Measurements from ENCODE around the gene KNSTRN.

Gene KNSTRN, protein sequence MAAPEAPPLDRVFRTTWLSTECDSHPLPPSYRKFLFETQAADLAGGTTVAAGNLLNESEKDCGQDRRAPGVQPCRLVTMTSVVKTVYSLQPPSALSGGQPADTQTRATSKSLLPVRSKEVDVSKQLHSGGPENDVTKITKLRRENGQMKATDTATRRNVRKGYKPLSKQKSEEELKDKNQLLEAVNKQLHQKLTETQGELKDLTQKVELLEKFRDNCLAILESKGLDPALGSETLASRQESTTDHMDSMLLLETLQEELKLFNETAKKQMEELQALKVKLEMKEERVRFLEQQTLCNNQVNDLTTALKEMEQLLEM

DNA sequence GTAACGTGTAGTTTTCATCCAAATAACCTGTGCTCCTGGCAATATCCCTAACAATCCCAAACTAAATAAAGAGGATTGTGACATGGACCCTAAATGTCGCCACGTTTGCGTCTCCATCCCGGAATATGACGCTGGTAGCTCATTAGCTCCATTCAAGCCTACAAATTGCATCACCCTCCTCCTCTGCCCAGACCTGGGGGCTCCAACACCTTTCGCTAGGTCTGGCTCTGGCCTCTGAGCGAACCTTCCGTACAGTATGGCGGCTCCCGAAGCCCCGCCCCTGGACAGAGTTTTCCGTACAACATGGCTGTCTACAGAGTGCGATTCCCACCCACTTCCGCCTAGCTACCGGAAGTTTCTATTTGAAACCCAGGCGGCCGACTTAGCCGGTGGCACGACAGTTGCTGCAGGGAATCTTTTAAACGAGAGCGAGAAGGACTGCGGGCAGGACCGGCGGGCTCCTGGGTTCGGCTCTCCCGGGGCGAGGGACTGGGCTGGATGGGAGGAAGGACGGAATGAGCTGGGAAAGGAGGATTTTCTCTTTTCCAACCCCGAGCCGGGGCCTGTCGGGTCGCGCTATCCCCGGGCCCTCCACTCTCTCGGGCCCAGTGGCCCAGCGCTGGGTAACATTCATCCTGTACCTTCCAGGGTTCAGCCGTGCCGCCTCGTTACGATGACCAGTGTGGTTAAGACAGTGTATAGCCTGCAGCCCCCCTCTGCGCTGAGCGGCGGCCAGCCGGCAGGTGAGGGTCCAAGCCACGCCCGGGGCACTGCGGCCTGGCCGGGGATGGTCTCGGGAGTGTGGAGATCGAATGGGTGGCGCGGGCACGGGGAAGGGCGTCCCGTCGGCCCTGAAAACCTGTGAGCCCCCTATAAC lies at the start of gene KNSTRN:
KNSTRN (plus strand) TSS at position 142 of the 877 bp plus-strand sequence; CDS start at position 257, 115 bp downstream.
- peak within 1 kb of the TSS; percentile 70 to 92 (median 86) for H3K4me3 ChIP-seq
- H3K27ac ChIP-seq = peak within 1 kb of the TSS in 20 of 21 experiments; percentile 0 to 86 (median 71)

DNA sequence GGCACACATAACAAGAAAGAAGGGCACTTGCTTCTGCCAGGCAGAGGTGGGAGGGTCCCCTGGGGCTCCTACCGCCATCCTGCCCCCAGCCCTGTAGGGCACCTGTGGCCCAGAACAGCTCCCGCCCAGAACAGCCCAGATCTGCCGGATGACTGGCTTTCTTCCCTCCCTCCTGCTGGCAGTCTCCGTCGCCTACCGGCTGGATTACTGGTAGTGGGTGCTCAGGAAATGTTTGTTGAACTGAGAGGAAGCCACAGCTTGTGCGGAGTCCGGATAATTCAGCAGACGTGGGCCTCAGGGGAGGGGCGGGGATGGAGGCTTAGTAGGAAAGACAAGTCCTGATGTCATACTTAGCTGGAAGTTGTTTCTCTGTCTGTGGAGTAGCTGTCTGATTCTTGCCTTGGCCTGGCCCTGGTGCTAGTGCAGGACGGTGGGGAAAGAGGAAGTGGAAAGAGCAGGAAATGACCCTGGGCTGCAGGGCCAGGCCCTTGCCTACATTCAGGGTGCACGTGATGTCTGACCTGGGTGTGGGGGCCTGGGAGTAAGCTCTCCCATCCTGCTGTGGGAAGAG lies 48.5 kb upstream of the KNSTRN start:
- H3K27ac ChIP-seq = peak overlapping the region in 20 of 21 experiments; percentile 42 to 87 (median 73)
- no peak overlapping the region for H3K4me3 ChIP-seq

DNA sequence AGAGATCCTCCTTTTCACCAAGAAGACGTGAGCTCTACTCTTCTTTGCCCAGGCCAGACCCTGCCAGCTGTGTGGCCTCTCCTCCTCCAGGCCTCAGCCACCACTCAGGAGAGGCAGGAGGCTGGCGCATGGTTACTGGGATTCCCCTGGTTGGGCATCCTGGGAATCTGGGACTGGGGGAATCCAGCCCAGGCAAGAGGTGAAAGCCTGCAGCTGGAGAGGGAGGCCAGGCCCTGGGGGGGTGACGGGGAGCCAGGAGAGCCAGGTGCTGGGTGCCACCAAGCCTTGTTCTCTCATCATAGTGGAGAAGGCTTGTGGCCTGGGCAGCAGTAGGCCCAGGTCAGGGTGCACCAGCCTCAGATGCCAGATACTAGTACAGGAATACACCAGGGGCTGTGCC lies 48.0 kb upstream of the KNSTRN start:
- Histone ChIP-seq H3K4me3 (no peak overlapping the region), H3K27ac (peak overlapping the region in 20 of 21 experiments; percentile 7 to 87 (median 72))

DNA sequence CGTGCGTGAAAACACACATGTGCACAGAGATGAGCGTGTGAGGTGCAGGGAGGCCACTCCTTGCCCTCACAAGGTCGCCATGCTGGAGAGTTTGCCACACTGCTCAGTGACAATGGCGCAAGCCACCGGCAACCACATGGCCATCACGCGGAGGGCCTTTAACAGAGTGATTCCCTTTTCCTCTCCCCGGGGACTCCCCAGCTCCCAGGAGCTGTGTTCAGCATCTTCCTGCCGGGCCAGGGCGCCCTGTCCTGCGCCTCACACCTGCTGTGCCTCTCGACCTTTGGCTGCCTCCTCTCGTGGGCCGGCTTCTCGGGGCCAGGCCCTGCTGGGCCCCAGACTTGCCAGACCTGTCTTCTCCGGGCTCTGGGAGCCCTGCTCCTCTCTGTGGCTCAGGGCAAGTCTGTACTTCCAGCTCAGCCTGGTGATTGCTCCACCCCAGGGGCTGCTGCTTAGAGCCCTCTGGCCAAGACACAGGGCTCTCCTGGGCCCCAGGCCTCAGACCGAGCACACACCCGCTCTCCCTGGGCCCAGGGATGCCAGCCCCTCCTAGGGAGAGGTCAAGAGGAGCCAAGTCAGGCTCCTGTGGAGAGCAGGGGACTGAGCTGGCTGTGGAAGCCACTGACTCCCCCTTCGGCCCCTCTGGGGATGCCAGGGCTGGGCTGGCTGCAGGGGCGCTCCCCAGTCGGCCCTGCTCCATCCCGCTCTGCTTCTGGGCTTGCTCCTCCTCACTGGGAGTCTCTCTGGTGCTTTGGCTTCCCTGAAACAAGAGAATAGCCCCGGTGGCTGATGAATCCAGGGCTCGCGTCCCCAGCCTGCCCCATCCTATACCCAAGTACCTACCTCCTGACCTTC lies 47.4 kb upstream of the KNSTRN start:
- Histone ChIP-seq H3K27ac (peak overlapping the region in 20 of 21 experiments; percentile 7 to 87 (median 72)), H3K4me3 (no peak overlapping the region)

DNA sequence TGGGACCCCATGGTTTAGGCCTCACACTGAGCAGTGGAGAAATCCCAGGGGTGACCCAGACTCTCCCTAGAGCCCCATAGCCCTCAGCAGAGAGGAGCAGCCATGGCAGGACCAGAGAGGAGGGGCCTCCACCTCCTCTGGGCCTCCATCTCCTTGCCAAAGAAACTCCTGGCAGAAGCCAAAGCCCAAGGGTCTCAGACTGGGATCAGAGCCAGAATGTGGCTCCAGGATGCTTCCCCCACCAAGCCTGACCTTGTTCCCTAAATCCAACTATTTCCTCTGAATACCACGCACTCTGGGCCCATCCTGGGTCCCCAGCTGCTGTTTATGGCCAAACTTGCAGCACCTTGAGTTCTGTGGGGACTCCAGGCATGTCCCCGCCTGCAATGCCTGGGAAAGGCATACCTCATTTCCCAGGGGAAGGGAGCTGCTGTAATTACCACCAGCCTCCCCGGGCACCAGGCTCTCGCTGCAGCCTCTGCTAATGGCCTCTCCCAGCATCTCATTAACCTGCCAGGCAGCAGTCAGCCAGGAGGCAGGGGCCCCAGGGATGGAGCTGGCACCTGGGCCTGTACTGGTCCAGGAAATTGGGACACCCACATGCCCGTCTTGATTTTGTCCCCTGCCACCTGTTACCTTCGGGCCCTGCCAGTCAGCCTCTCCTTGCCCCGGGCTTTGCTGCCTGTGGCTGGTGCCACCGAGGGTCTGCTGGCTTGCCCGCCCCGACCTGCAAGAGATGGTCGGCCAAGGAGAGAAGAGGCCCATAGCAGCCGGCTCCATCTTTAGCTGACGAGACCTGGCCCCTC lies 46.4 kb upstream of the KNSTRN start:
- peak overlapping the region in 14 of 21 experiments; percentile 14 to 87 (median 62) for H3K27ac ChIP-seq
- H3K4me3 ChIP-seq = no peak overlapping the region

DNA sequence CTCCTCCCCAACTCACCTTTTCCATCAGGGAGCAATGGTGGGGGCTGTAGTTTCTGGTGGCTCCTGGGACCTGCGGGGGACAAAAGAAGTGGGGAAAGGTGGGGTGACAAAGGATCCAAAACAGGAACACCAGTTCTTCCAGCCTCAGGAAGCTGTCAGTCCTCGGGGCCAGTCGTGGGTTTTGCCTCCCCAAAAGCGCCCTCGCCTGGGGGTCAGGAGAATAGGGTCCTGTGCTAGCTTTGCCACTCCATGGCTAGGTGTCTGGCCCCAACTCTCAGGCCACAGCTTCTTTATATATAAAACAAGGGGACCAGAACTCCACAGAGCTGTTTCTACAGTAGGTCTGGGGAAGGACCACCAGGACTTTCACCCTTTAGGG lies 45.8 kb upstream of the KNSTRN start:
- H3K4me3 ChIP-seq = no peak overlapping the region
- peak overlapping the region in 5 of 21 experiments; percentile 32 to 82 (median 49) for H3K27ac ChIP-seq

DNA sequence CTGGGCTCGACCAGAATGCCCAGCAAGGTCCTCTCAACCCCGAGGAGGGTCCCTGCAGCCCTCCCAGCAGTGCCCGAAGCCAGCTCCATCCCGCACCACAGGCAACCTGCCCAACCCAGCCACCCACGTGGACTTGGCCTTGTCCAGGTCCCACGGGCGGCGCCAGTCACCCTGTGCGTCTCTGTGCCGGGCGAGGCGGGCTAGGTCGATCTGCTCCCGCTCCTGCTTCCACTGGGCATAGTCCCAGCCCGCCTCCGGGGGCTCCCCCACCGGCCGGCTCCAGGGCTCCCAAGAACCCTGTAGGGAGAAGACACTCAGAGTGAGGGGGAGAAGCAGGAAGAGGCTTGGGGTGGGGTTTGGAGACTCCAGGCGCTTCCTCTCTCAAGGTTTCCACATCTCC lies 44.9 kb upstream of the KNSTRN start:
- Histone ChIP-seq H3K4me3 (no peak overlapping the region), H3K27ac (peak overlapping the region in 10 of 21 experiments; percentile 17 to 93 (median 42))

DNA sequence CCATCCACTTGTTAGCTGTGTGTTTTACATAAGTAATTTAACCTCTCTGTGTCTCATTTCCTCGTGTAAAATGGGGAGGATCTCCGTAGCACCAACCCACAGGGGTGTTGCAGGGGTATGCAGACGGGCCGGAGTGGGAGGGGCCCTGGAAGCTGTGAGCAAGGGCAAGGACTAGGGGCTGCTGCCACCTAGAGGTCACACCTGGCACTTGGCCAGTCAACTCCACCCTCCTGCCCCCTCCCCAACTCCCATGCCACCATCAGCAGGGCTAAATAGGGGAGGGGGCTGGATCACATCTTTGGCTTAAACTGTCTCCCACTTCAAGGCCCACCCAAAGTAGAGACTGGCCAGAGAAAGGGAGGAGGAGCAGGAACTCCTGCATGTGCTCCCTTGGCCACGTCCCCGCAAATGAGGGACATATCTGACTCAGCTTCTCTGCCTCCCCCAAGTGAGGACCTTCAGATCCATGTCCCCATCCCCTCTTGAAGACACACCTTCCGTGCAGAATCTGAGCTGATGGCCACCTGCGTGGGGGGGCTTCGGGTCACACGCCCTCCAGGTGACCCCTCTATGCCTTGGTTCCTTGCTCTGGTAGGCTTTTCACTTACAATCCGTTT lies 44.4 kb upstream of the KNSTRN start:
- peak overlapping the region in 14 of 21 experiments; percentile 7 to 95 (median 60) for H3K27ac ChIP-seq
- no peak overlapping the region for H3K4me3 ChIP-seq

DNA sequence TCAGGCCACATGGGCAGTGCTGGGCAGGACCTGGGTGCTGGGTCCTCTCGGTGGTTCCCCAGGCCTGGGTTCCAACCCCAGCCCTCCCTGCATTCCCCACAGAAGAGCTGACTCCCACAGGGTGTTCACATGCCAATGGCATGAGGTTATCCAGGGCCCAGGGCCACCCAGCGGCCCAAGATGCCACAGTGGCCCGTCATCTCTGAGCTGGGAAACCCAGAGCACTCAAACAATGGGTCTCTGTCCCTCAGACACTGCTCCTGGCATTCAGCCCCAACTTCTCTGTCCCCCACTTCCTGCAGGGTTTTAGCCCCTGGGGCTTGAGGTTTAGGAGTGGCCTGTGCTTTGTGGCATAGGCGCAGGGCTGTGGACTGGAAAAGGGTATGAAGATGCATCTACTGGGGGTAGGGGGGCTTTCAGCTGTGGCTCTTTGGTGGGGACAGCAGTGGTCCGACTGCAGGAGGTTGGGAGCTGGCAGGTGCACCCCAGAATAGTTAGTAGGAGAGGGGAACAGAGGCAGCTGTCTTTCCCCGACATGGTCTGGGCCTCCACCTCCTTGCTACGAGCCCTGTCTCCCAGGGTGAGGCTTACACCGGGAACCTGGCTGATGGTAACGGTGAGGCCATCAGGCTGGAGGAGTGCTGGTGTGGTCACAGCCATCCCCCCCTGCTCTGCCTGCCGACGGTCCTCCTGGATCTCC lies 43.5 kb upstream of the KNSTRN start:
- H3K4me3 ChIP-seq = peak overlapping the region in 2 of 7 experiments; percentile 23 to 41
- peak overlapping the region; percentile 45 to 95 (median 88) for H3K27ac ChIP-seq

DNA sequence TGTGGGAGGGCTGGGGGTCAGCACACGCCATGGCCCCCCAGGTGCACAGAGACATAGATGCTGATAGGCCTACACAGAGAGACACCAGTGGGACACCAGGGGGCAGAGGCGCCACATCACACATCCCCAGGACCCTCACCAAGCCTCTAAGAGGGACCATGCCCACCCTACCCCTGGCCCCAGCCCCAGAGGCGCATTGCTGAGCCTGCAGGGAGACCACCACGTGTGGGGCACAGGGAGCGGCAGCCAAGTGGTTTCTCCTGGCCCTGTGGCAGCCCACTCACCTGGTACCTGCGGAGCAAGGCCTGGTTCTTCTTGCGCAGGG lies 42.9 kb upstream of the KNSTRN start:
- peak overlapping the region in 5 of 7 experiments; percentile 23 to 41 (median 26) for H3K4me3 ChIP-seq
- H3K27ac ChIP-seq = peak overlapping the region; percentile 45 to 95 (median 88)

DNA sequence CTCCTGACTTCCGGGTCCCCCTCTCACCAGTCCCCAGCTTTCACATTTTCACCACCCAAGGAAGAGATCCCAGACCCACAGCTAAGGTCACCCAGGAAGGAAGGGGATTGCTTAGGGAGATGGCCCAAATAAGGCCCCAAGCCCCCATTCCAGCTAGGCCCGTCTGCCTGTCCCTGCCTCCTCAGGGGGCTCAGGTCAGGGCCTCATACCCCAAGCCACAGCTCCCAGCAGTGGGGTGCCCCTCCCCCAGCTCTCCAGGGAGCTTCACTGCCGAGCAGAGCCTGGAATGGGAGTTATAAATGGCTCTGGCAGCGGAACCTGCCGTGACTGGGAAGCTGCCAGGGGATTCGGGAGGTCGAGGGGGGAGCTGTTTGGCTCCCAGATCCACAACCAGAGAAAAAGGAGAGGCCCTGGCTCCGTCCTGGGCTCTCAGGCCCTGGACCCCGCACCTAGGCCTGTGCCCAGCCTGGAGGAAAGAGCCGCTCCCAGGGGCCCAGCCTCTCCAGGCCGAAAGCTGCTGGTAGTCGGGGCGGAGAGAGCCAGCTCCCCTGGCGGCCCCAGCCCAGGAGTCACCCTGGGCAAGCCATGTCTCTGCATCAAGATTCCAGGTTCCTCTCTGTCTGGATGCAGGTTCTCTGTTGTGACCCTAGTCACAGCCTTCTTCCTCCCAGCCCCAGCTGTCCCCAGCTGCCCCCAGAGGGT lies 42.3 kb upstream of the KNSTRN start:
- Histone ChIP-seq H3K4me3 (peak overlapping the region; percentile 20 to 41 (median 23)), H3K27ac (peak overlapping the region; percentile 69 to 95 (median 88))

DNA sequence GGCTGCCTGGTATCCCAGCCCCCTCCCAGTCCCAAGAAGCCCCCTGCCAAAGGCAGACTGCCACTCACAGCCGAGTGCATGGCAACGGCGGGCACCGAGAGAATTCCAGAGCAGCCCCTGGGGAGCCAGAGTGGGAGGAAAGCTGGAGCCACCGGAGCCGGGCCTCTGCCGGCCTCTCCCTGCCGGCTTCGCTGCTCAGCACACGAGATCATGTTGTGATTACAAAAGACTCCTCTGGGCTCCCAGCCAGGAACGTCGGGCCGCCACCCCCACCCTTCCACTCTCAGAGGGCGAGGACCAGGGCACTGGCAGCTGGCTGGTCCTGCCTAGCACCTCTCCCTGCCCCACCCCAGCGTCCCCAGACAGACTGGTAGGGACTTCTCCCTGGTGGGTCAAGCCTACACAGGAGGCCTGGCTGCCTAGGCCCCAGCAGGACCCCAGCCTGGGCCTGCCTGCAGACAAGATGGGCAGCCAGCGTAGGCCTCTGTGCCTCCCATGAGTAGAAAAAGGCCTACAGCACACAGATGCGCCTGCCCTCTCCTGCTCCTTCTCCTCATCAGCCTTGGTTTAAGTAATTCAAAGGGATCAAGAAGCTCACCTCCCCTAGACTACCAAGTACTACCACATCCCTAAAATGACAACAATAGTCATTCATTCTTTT lies 41.7 kb upstream of the KNSTRN start, which contains the start of gene CCDC9B:
CCDC9B (minus strand) TSS at position 200 of the 661 bp plus-strand sequence; CDS start at position 80, 120 bp downstream.
- H3K4me3 ChIP-seq = peak within 1 kb of the TSS; percentile 20 to 41 (median 23)

DNA sequence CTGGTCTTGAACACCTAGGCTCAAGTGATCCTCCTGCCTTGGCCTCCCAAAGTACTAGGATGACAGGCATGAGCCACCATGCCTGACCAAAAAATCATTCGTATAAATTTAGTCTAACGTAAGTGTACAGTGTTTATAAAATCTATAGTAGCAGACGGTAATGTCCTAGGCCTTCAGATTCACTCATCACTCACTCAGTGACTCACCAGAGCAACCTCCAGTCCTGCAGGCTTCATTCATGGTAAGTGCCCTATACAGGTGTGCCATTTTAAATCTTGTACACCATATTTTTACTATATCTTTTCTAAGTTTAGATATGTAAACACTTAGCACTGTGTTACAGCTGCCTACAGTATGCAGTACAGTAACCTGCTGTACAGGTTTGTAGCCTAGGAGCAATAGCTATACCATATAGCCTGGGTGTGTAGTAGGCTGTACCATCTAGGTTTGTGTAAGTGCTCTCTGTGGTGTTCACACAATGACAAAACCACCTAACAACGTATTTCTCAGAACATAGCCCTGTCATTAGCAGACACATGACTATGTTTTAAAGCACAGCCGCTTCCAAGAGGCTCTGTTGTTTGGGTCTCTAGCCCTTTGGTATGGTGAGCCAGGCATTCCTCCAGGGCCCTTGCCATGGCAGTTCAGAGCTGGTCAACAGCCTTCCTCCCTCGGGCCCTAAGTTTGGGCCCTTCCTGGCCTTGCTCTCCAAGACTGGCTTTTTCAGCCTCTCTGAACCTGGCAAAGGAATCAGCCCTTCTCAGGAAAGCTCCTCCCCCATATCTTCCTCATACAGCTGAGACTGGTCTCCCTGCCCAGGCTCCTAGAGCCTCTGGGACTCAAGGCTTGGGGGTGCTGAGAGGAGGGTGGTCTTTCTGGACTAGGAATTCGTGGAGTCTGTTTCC lies 39.9 kb upstream of the KNSTRN start:
- no peak overlapping the region for H3K4me3 ChIP-seq
- peak overlapping the region in 20 of 21 experiments; percentile 52 to 94 (median 76) for H3K27ac ChIP-seq

More for the DNA sequence above, 41.7 kb upstream of the KNSTRN start, which contains the start of gene CCDC9B:
- peak within 1 kb of the TSS; percentile 69 to 95 (median 88) for H3K27ac ChIP-seq

DNA sequence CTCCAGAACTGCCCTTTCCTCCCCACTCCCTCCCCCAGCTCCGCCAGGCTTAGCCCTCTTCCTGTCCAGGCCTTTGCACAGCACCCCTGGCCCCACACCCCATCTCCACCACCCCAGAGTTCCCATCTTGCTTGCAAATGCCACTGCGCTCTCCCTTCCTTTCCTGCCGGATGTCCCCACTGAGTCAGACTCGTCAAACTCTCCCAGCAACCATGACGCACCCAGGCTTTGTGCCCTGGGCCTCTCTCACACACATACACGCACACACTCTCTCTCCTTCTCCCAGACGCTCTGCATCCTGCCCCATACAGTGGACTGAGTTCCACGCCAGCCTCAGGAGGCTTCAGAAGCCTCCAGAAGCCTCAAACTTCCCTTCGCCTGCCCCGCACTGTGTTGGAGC lies 39.0 kb upstream of the KNSTRN start:
- Histone ChIP-seq H3K4me3 (no peak overlapping the region), H3K27ac (peak overlapping the region in 20 of 21 experiments; percentile 52 to 89 (median 74))

DNA sequence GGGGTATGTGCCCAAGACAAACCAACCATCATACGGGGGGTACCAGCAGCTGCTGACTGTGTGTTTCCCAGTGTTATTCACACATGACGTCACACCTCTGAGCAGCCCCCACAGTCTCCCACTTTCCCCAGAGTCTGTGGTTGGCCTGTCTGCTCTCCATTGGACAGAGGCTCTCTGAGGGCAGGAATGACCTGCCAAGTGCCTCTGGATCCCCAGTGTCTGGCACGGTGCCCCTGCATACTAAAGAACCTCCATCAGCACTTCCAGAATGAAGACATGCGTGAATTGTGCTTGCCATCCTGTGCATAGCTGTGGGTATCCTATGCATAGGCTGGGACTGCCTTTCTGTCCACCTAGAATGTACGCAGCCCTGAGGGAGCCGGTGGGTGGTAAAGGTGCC lies 38.3 kb upstream of the KNSTRN start:
- Histone ChIP-seq H3K27ac (peak overlapping the region in 16 of 21 experiments; percentile 3 to 89 (median 76)), H3K4me3 (no peak overlapping the region)
